Gastroesophageal sphincter (tissue), 4 donors: ENCODE measurements around the gene ELMOD3. TPM values are rescaled to one million over a fixed set of nuclear protein-coding genes. Genes with fewer than 3 reads are reported as not detected.
"Not testable (repeated sequence)": the region's sequence is repeated elsewhere in the genome, so short reads cannot be mapped to it uniquely, and the experiment has no call there.

ENCODE experiments used
- ATAC-seq: fragments of 150-250 bp; one replicate; pipeline ENCODE4 v1.9.1; 2016; ENCODE audit warnings: mild to moderate bottlenecking, moderate library complexity
- H3K27ac ChIP-seq, 4 donors: fragments of 200-600 bp; sonication (generic) in 3 of 4; 1 replicate in 3 of 4; 2 replicates in 1 of 4; pipeline ENCODE4 v1.5.1; 2016 to 2019
- H3K27me3 ChIP-seq: fragments of 200-600 bp; sonication (generic); one replicate; pipeline ENCODE4 v1.5.1; 2019
- H3K36me3 ChIP-seq, 2 donors: fragments of 200-600 bp; sonication (generic); one replicate each; pipeline ENCODE4 v1.5.1; 2019; ENCODE audit warnings: control low read depth in 1 of 2
- H3K4me1 ChIP-seq, 3 donors: fragments of 200-600 bp; sonication (generic); 1 replicate in 2 of 3; 2 replicates in 1 of 3; pipeline ENCODE4 v1.5.1; 2016 to 2019; ENCODE audit warnings: control low read depth in 2 of 3
- H3K4me3 ChIP-seq, 2 donors: fragments of 200-600 bp; sonication (generic); one replicate each; pipeline ENCODE4 v1.5.1; 2019; ENCODE audit warnings: mild to moderate bottlenecking in 1 of 2, moderate library complexity in 1 of 2
- H3K9me3 ChIP-seq, 3 donors: fragments of 200-600 bp; sonication (generic); one replicate each; pipeline ENCODE4 v1.5.1; 2017 to 2019; ENCODE audit warnings: control low read depth in 2 of 3
- CTCF ChIP-seq, 4 experiments: fragments of 200-600 bp in 2 of 4; fragments of 450-650 bp in 2 of 4; sonication (generic) in 1 of 4; IDR thresholded peaks; one replicate each; pipeline ENCODE4 v1.5.1; 2017 to 2019; ENCODE audit warnings: antibody characterized with exemption in 4 of 4, mild to moderate bottlenecking in 2 of 4, moderate library complexity in 2 of 4
- EP300 ChIP-seq: sonication (generic); formaldehyde crosslinking; IDR thresholded peaks from one replicate; pipeline ENCODE4 v1.6.1; 2017; ENCODE audit warnings: antibody characterized with exemption, mild to moderate bottlenecking
- POLR2A ChIP-seq, 2 donors: fragments of 450-650 bp; IDR thresholded peaks; one replicate each; pipeline ENCODE4 v1.6.1; 2017; ENCODE audit warnings: antibody characterized with exemption in 2 of 2, mild to moderate bottlenecking in 2 of 2, moderate library complexity in 1 of 2
- POLR2AphosphoS5 ChIP-seq: sonication (generic); formaldehyde crosslinking; IDR thresholded peaks from one replicate; pipeline ENCODE4 v1.6.1; 2017; ENCODE audit warnings: antibody characterized with exemption
- WGBS, 2 donors: methylation state at CpG; one replicate each; pipeline ENCODE4 v1.1.5; 2018; ENCODE audit warnings: low coverage in 1 of 2; 5-methylcytosine and 5-hydroxymethylcytosine counted together
- total RNA-seq, 4 donors: library from RNA; depleted of rRNA; stranded (reverse); fragments of >200 nt; gene quantifications; one replicate each; pipeline ENCODE4 v1.1.0, GENCODE V29; 2016

The ELMOD3 gene
- total RNA-seq, 4 donors from 2014 or later: 12.4 to 25.8 (median 18.0) TPM

GRCh38 chr2:85329181-85329651, 25.4 kb upstream of the ELMOD3 start:
- Histone ChIP-seq H3K27me3 (peaks cover under 1% of the 10 kb centered on the region), H3K9me3 (no peaks in the 10 kb centered on the region), H3K4me3 (no peak overlapping the region), H3K27ac (no peak overlapping the region), H3K36me3 (peaks cover 0 to 8% of the 10 kb centered on the region in 2 donors), H3K4me1 (peaks cover 3 to 40% (median 25%) of the 10 kb centered on the region in 3 donors)
- TF ChIP-seq CTCF (IDR thresholded peaks at IDR 0.05) (no peak), POLR2A (IDR thresholded peaks at IDR 0.05) (no peak), POLR2AphosphoS5 (no peak), EP300 (no peak)
- no peak for ATAC-seq

GRCh38 chr2:85329701-85330100, 24.9 kb upstream of the ELMOD3 start:
- not testable (repeated sequence) for H3K27ac ChIP-seq, H3K4me3 ChIP-seq, H3K36me3 ChIP-seq, H3K27me3 ChIP-seq, ATAC-seq, H3K9me3 ChIP-seq
- H3K4me1 ChIP-seq: peaks cover 2 to 35% (median 20%) of the 10 kb centered on the region in 3 donors
- 56 to 94% methylated on average over 2 of the region's 3 CpGs for WGBS, 2 donors

- H3K4me1 ChIP-seq: peaks cover 0 to 22% (median 11%) of the 10 kb centered on the region in 3 donors
- H3K27ac ChIP-seq: no peak overlapping the region
- ATAC-seq: no peak
- TF ChIP-seq POLR2A (IDR thresholded peaks at IDR 0.05) (no peak), POLR2AphosphoS5 (no peak), CTCF (IDR thresholded peaks at IDR 0.05) (no peak), EP300 (no peak)
- H3K27me3 ChIP-seq: peaks cover 4% of the 10 kb centered on the region
- no peak overlapping the region for H3K4me3 ChIP-seq
- WGBS, 2 donors: 60 to 90% methylated on average over 4 to 5 of the region's 13 CpGs
- H3K36me3 ChIP-seq: no peaks in the 10 kb centered on the region
- no peaks in the 10 kb centered on the region for H3K9me3 ChIP-seq
These were observed 23.5 kb upstream of the ELMOD3 start for GRCh38 chr2:85330839-85331636.

GRCh38 chr2:85333877-85334276, 20.7 kb upstream of the ELMOD3 start:
- H3K27ac ChIP-seq, H3K4me3 ChIP-seq, H3K27me3 ChIP-seq, ATAC-seq, H3K4me1 ChIP-seq, H3K36me3 ChIP-seq, H3K9me3 ChIP-seq: not testable (repeated sequence)
- 100% methylated on average over 1 of the region's 4 CpGs; no CpG with 5 or more reads in 1 of the 2 donors for WGBS, 2 donors

- Histone ChIP-seq H3K4me1 (no peaks in the 10 kb centered on the region), H3K27ac (no peak overlapping the region), H3K27me3 (peaks cover 4% of the 10 kb centered on the region), H3K36me3 (no peaks in the 10 kb centered on the region), H3K4me3 (no peak overlapping the region), H3K9me3 (no peaks in the 10 kb centered on the region)
- TF ChIP-seq EP300: no peak
- no peak for TF ChIP-seq CTCF (IDR thresholded peaks at IDR 0.05)
- no peak for TF ChIP-seq POLR2AphosphoS5
- no peak for TF ChIP-seq POLR2A (IDR thresholded peaks at IDR 0.05)
- 46 to 100% methylated on average over 1 to 2 of the region's 2 CpGs for WGBS, 2 donors
- ATAC-seq: no peak
These were observed 19.6 kb upstream of the ELMOD3 start for GRCh38 chr2:85334928-85335327.
